ENCODE measurements around the gene ZMYM2.

The ZMYM2 gene

DNA sequence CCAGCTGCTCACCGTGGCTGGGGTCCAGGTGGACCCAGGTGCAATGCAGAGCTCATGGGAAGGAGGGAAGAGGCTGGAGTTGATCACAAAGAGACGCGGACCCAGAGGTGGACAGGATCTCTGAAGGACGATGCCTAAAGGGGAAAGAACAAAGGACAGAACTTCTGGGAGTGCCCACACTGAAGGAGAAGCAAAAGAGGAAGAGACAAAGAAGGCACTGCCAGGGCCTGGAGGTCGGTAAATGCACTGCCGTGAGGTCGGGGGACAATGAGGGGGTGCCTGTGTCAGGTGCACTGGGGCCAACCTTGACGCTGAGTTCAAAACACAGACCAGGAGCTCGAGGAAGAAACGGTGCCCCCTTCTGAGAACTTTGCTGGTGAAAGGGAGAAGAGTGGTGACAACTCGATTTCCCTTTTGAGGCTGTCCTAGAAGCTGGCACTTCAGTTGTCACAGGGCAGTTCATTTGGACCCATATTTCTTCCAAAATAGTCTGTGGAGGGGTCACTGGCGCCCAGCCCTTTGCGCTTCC is 146.7 kb downstream of the ZMYM2 start:
- DNase-seq (ENCODE audit: low spot score), result no peak

DNA sequence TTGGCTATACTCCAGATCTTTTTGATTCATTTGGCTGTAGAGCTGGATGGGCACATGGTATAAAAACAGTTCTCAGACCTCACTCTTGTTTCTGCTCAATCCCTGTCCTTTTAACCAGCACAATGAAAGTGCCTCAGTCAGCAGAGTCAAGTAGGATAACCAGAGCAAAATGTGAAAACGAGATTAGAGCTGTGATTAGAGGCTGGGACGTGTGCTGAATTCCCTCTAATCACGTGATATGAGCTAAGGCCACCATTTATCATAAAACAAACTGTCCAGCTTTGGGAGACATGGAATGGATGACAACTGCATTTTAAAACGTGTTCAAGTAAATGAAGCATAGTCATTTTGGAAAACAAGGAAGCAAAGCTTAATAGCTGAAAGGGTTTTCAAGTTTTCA is 148.2 kb downstream of the ZMYM2 start:
- no peak for DNase-seq (ENCODE audit: low spot score)

DNA sequence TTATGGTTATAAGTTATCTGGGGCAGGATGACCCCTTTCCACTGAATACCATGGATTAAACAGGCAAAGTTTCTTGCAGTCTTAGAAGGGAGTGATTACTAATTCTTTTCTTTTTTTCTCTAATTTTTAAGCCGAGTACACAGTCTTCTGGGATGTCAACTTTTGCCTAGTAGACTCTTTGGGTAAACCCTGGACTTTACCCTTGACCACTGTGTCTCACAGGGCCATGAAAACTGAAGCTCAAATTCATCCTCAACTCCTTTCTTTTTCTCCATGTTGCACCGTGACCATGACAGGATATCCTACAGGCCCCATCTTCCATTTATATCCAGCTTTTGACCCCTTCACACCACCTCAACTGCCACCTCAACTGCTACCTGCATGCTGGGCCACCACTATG is 150.5 kb downstream of the ZMYM2 start:
- DNase-seq (ENCODE audit: low spot score), result no peak

- DNase-seq (ENCODE audit: low spot score), result no peak
Measured at GRCh38 chr13:20114066-20114610, 155.6 kb downstream of the ZMYM2 start.

DNA sequence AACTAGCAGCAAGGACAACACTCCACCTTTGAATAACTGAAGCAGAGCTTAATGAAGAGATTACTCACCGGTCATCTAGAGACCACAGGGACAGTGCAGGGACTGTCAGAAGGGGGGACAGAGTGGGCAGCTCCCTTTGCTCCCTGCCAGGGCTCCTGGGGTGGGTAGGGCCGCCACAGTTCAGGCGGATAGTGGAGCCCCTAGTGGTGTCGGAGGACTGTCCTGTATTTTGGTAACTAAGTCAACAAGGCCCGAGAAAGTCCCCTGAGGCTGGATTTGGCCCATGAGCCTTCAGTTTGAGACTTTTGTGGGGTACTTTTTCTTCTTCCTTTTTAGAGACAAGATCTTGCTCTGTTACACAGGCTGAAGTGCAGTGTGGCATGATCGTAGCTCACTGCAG is 157.7 kb downstream of the ZMYM2 start:
- DNase-seq (ENCODE audit: low spot score), result no peak

- DNase-seq (ENCODE audit: low spot score), result peak; percentile 40
Measured at GRCh38 chr13:20118268-20119140, 160.0 kb downstream of the ZMYM2 start.

DNA sequence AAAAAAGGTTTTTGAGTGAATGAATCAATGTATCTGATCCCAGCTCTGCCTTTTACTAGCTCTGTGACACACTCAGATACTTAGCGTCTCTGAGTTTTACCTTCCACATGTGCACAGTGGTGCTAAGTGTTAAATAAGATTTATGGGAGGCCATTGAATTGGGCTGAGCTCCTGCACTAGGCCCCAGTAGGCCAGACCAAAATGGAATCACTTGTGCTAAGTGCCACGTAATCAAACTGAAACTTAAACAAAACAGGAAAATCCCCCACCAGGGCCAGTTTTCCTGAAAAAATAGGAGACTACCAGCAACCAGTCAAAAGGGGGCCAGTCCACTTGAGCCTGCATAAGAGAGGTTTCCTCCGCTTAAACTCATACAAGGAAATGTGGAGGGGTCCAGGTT is 161.4 kb downstream of the ZMYM2 start:
- no peak for DNase-seq (ENCODE audit: low spot score)

DNA sequence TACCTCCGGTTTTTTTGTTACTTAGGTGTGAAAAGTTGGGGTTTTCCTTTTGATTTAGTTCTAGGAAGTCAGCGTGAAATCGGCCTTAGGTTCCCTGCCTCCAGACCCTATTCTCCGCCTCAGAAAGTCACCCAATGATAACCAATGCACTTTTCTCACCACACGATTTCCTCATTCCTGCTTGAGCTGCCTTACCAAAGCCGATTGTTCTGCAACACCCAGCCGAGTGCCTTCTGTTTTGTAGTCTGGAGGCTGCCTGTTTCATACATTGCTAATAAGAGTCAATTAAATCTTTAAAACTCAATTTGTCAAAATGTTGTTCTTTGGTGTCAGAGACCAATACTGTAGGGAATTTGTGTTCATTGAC is 162.6 kb downstream of the ZMYM2 start:
- no peak for DNase-seq (ENCODE audit: low spot score)

DNA sequence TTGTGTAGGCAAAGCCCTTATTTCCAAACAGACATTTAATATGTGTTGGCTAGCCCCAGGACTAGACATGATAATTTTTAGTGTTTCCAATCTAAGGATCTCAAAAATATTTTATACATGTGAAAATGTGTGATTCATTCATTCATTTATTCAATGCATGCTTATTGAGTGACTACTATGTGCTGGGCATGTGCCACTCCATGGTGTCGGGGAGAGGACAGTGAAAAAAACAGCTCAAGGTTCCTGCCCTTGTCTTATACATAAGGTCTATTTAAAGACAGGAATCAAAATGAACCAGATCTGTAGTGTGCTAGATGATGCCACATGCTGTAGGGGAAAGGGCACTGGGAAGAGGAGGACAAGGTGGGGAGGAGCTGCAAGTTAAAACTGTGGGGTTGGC is 165.8 kb downstream of the ZMYM2 start:
- DNase-seq (ENCODE audit: low spot score), result no peak

DNA sequence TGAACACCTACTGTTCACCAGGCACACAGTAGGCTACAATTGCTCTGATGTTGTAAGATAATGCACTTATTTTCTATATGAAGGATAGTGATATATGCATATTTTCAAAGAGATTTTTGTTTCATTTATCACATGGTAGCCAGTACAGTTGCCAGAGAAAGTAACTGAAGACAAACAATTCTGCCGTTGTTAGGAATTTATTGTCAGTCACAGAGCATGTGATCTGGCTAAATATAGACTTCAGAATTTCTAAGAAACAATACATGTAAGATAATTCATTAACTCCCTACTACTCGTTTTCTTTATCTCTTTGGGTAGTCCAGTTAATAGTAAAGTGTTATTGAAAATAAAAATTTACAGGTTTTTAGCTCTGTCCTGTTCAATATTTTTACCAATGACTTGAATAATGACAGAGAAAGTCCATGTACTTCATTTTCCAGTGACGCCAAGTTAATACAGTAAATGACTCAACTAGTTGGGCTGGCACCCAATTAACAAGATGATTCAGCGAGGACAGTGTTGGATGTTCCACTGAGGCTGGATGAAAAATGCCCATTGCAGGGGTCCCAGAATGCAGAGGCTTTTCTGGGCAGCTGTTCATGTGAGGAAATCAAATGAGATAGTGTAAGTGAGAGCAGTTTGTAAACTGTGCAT is 166.7 kb downstream of the ZMYM2 start:
- no peak for DNase-seq (ENCODE audit: low spot score)

GRCh38 chr13:20125783-20126165 is 167.2 kb downstream of the ZMYM2 start:
- no peak for DNase-seq (ENCODE audit: low spot score)

- DNase-seq (ENCODE audit: low spot score), result no peak
Measured at GRCh38 chr13:20126541-20127261, 168.2 kb downstream of the ZMYM2 start.

- DNase-seq (ENCODE audit: low spot score), result no peak
Measured at GRCh38 chr13:20127262-20127561, 168.7 kb downstream of the ZMYM2 start.

DNA sequence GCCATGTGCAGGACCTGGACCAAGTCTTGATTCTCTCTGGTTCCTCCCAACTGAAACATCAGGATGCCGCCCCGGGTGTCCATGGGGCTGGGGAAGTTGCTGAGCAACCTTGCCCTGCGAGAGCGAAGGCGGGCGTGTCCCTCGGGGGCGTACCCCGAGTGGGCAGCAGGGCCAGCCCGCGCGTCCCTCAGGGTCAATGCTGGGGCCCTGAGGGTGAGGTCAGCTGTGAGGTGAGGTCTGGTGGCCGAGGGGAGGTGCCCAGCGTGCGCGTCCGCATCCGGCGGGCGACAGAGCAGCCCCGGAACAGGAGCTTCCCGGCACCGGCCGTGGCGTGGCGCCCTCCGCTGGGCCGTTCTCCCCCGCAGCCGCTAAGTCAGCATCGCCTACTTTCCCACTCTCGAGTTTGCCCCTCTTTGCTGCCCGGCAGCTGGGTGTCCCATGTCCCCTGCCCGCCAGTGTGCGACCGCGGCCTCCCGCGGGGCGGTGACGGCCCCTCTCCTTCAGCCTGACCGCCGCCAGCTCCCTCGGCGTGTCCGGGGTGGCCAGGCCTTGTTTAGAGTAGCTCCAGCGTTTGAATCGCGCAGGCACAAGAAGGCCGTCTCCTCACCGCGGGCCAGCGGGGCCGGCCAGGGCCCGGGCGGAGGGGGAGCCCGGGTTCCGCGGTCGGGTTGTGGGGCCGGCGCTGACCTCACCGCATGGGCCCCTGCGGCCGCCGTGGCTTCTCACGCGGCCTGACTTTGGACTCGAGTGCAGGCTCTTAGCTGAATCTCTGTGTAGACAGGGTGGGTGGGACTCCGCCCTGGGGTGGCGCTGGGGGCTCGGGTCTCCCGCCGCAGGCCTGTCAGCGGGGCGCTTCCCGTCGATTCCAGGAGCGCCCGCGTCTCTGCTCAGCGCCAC is 169.3 kb downstream of the ZMYM2 start:
- DNase-seq (ENCODE audit: low spot score), result no peak

DNA sequence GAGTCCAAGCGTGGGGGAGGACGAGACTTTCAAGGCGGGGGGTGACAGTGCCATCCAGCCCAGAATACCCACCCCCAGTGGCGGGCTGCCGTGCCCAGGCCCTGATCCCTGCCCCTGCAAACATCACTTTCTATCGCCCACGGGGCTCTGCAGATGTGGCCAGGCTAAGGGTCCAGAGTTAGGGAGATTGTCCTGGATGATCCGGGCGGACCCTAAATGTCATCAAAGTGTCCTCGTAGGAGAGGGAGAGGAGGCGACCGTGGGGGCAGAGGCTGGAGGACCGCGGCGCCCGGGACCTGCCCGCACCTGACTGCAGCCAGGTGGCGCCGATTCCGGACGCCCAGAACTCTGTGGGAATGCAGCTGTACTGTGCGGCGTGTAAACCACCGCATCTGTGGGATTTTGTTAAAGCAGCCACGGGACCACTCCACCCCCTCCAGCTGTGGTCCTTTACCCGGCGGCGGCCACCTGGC is 170.0 kb downstream of the ZMYM2 start:
- no peak for DNase-seq (ENCODE audit: low spot score)

GRCh38 chr13:20129076-20129475 is 170.5 kb downstream of the ZMYM2 start:
- no peak for DNase-seq (ENCODE audit: low spot score)

GRCh38 chr13:20130012-20130411 is 171.5 kb downstream of the ZMYM2 start:
- no peak for DNase-seq (ENCODE audit: low spot score)

GRCh38 chr13:20130652-20131051 is 172.1 kb downstream of the ZMYM2 start:
- no peak for DNase-seq (ENCODE audit: low spot score)

DNA sequence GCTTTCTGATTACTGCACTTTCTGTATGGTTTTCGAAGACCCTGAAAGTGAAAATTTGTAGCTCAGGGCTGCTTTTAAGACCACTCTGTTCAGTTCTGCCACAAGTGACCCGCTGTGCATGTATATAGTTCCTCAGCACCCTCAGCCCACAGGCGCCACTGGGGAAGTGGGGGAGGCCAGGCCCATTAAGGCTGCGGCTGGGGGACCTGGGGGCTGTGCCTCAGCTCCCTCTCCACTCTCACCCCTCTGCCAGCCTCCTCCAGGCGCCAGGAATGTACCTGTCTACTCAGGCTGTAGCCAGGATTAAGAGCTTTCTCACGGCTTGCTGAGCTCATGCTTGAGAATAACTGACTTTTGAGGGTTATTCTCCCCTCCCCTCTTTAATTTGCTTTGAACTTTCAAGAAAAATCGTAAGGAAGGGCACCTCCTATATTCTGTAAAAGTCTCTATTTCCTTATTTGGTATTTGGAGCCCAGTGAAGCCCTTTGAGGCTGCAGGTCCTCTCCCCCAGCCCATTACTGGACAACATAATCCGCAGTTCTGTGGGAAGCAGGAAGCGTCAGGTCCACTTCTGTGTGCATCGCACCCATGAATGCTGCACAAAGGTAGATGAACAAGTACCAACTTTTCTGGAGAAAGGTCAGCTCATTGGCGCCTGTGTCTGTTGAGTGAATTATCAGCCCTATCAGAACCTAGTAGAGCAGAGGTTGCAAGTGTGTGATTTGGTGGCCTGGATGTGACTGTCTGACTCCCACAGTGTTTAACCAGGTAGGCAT is 172.7 kb downstream of the ZMYM2 start:
- no peak for DNase-seq (ENCODE audit: low spot score)

GRCh38 chr13:20132052-20132634 is 173.6 kb downstream of the ZMYM2 start:
- no peak for DNase-seq (ENCODE audit: low spot score)
